Motor neuron (in vitro differentiated cells): ENCODE data around the gene B4GALT6. TPM values are rescaled to one million over a fixed set of nuclear protein-coding genes. Genes with fewer than 3 reads are reported as not detected.
A peak's percentile ranks its signal among the peaks of the same experiment; 100 is the strongest.

ENCODE experiments used
- ATAC-seq, 8 experiments: fragments of 200-7000 bp; cut with Tn5 transposase; replicated peaks in 6 of 8; 2 replicates each; pipeline ENCODE4 v1.8.0; 2021; ENCODE audit warnings: mild to moderate bottlenecking in 8 of 8, moderate library complexity in 8 of 8
- H3K27ac ChIP-seq, 2 donors: fragments of 250-450 bp; sonication (Bioruptor Pico); 2 replicates each; pipeline ENCODE4 v1.9.0; 2021; ENCODE audit warnings: antibody characterized with exemption in 2 of 2, mild to moderate bottlenecking in 2 of 2, moderate library complexity in 1 of 2
- H3K4me1 ChIP-seq, 2 donors: fragments of 250-450 bp; sonication (Bioruptor Pico); replicated peaks in 1 of 2; 2 replicates each; pipeline ENCODE4 v1.6.1; 2021; ENCODE audit warnings: antibody characterized with exemption in 2 of 2, mild to moderate bottlenecking in 2 of 2, moderate library complexity in 1 of 2
- H3K4me3 ChIP-seq, 5 donors: fragments of 250-450 bp; sonication (Bioruptor Pico); 2 replicates each; pipeline ENCODE4 v1.9.0; 2021; ENCODE audit warnings: antibody characterized with exemption in 5 of 5, mild to moderate bottlenecking in 5 of 5, moderate library complexity in 4 of 5
- WGBS, 10 experiments: fragments of 450-650 bp; shearing (Covaris generic); methylation state at CpG; one replicate each; pipeline ENCODE4 v1.0.0; 2022; 5-methylcytosine and 5-hydroxymethylcytosine counted together
- in situ Hi-C, 9 experiments: fragments of 400-800 bp; cut with MboI; loops; one replicate each; pipeline ENCODE4 v1.15.0; 2021; ENCODE audit warnings: low sequenced_read_pairs in 9 of 9, low pct_unique_long_range_greater_than_20kb in 2 of 9; ENCODE audit not compliant: unreplicated experiment in 9 of 9
- total RNA-seq, 8 experiments: library from RNA; unstranded; fragments of 300-600 nt; gene quantifications; 2 replicates each; pipeline versions ENCODE4 v1.2.3 to v1.2.4, GENCODE V29; 2022

Gene B4GALT6
- total RNA-seq, 8 experiments from 2014 or later = 1.9 to 23.4 (median 10.6) TPM

- 27 to 100% (median 88%) methylated on average over 2 to 10 of the region's 10 CpGs; no CpG with 5 or more reads in 1 of the 10 experiments for WGBS, 10 experiments
- Histone ChIP-seq H3K4me3 (no peak overlapping the region), H3K27ac (no peak overlapping the region), H3K4me1 (no peaks in the 10 kb centered on the region)
- ATAC-seq = no peak
- in situ Hi-C loops = no loop called here
Observed at GRCh38 chr18:31633392-31634330, 50.7 kb downstream of the B4GALT6 start.

GRCh38 chr18:31632356-31632755 is 52.0 kb downstream of the B4GALT6 start:
- Histone ChIP-seq H3K4me1 (no peaks in the 10 kb centered on the region), H3K27ac (no peak overlapping the region), H3K4me3 (no peak overlapping the region)
- 11 to 100% (median 94%) methylated on average over 1 of the region's 1 CpG; no CpG with 5 or more reads in 1 of the 10 experiments for WGBS, 10 experiments
- in situ Hi-C loops = no loop called here
- ATAC-seq = no peak

GRCh38 chr18:31631526-31631925 is 52.9 kb downstream of the B4GALT6 start:
- Histone ChIP-seq H3K4me3 (no peak overlapping the region), H3K27ac (no peak overlapping the region), H3K4me1 (no peaks in the 10 kb centered on the region)
- 80 to 100% (median 89%) methylated on average over 1 of the region's 1 CpG; no CpG with 5 or more reads in 2 of the 10 experiments for WGBS, 10 experiments
- no peak for ATAC-seq
- in situ Hi-C loops = no loop called here

- WGBS, 10 experiments = 53 to 100% (median 94%) methylated on average over 1 to 4 of the region's 4 CpGs; no CpG with 5 or more reads in 3 of the 10 experiments
- Histone ChIP-seq H3K4me3 (no peak overlapping the region), H3K27ac (no peak overlapping the region), H3K4me1 (no peaks in the 10 kb centered on the region)
- in situ Hi-C loops = no loop called here
- no peak for ATAC-seq
Observed at GRCh38 chr18:31630549-31630948, 53.8 kb downstream of the B4GALT6 start.

GRCh38 chr18:31626409-31626808 is 58.0 kb downstream of the B4GALT6 start:
- H3K4me3 ChIP-seq = no peak overlapping the region
- H3K4me1 ChIP-seq = no peaks in the 10 kb centered on the region
- WGBS, 10 experiments = 70 to 100% (median 89%) methylated on average over 2 to 6 of the region's 6 CpGs; no CpG with 5 or more reads in 1 of the 10 experiments
- ATAC-seq = no peak
- in situ Hi-C loops = no loop called here
- no peak overlapping the region for H3K27ac ChIP-seq

- no peak for ATAC-seq
- Histone ChIP-seq H3K4me3 (no peak overlapping the region), H3K27ac (no peak overlapping the region), H3K4me1 (no peaks in the 10 kb centered on the region)
- in situ Hi-C loops = no loop called here
- WGBS, 10 experiments = 37 to 96% (median 85%) methylated on average over 1 to 11 of the region's 13 CpGs
Observed at GRCh38 chr18:31624892-31625640, 59.3 kb downstream of the B4GALT6 start.

GRCh38 chr18:31619291-31619690 is 65.1 kb downstream of the B4GALT6 start:
- no peak overlapping the region for H3K27ac ChIP-seq
- no peak overlapping the region for H3K4me3 ChIP-seq
- ATAC-seq = no peak
- in situ Hi-C loops = no loop called here
- no peaks in the 10 kb centered on the region for H3K4me1 ChIP-seq

- Histone ChIP-seq H3K4me1 (no peaks in the 10 kb centered on the region), H3K27ac (no peak overlapping the region), H3K4me3 (no peak overlapping the region)
- no peak for ATAC-seq
- 45 to 100% (median 86%) methylated on average over 1 to 5 of the region's 5 CpGs; no CpG with 5 or more reads in 1 of the 10 experiments for WGBS, 10 experiments
- in situ Hi-C loops = no loop called here
Observed at GRCh38 chr18:31618801-31619200, 65.6 kb downstream of the B4GALT6 start.

- 18 to 95% (median 55%) methylated on average over 2 to 5 of the region's 5 CpGs for WGBS, 10 experiments
- no peak overlapping the region for H3K27ac ChIP-seq
- in situ Hi-C loops = no loop called here
- no peaks in the 10 kb centered on the region for H3K4me1 ChIP-seq
- peak in 3 of 8 experiments; percentile 17 to 89 (median 52) for ATAC-seq
- H3K4me3 ChIP-seq = no peak overlapping the region
Observed at GRCh38 chr18:31617031-31617717, 67.2 kb downstream of the B4GALT6 start.

- Histone ChIP-seq H3K27ac (no peak overlapping the region), H3K4me1 (peaks cover 2 to 3% of the 10 kb centered on the region in 2 donors), H3K4me3 (no peak overlapping the region)
- in situ Hi-C loops = no loop called here
- 40 to 100% (median 96%) methylated on average over 1 to 4 of the region's 4 CpGs; no CpG with 5 or more reads in 5 of the 10 experiments for WGBS, 10 experiments
- ATAC-seq = peak in 1 of 8 experiments; percentile 36
Observed at GRCh38 chr18:31616586-31616985, 67.8 kb downstream of the B4GALT6 start.

GRCh38 chr18:31614044-31614443 is 70.3 kb downstream of the B4GALT6 start:
- ATAC-seq = no peak
- H3K4me1 ChIP-seq = peaks cover 14 to 20% of the 10 kb centered on the region in 2 donors
- in situ Hi-C loops = no loop called here
- 14 to 100% (median 72%) methylated on average over 1 to 2 of the region's 2 CpGs; no CpG with 5 or more reads in 3 of the 10 experiments for WGBS, 10 experiments
- H3K27ac ChIP-seq = no peak overlapping the region
- H3K4me3 ChIP-seq = no peak overlapping the region

GRCh38 chr18:31612124-31612523 is 72.3 kb downstream of the B4GALT6 start:
- peaks cover 20 to 23% of the 10 kb centered on the region in 2 donors for H3K4me1 ChIP-seq
- 7 to 100% (median 80%) methylated on average over 1 to 6 of the region's 6 CpGs; no CpG with 5 or more reads in 1 of the 10 experiments for WGBS, 10 experiments
- H3K27ac ChIP-seq = no peak overlapping the region
- ATAC-seq = peak in 1 of 8 experiments; percentile 42
- no peak overlapping the region for H3K4me3 ChIP-seq
- in situ Hi-C loops = no loop called here
